PC-3 (cell line): Measurements from ENCODE around the gene DBT. TPM values are rescaled to one million over a fixed set of nuclear protein-coding genes. Genes with fewer than 3 reads are reported as not detected.

ENCODE experiments used
- ATAC-seq: fragments of 200-7000 bp; cut with Tn5 transposase; 2 replicates; pipeline ENCODE4 v1.9.1; 2020; ENCODE audit warnings: mild to moderate bottlenecking, moderate library complexity
- BruUV-seq: library from RNA; stranded (reverse); fragments of 400-500 nt; replicated peaks from 2 replicates; lab custom pipeline; 2021; lab: Mats Ljungman, UMichigan
- CTCF ChIA-PET: fragments of 300-600 bp; sonication (Branson Sonifier 250); formaldehyde crosslinking; loops from one replicate; lab custom pipeline; 2022; ENCODE audit warnings: antibody characterized with exemption; lab: Charles Lee
- POLR2A ChIA-PET: fragments of 300-600 bp; sonication (Branson Sonifier 250); formaldehyde crosslinking; loops from one replicate; lab custom pipeline; 2022; ENCODE audit warnings: antibody characterized with exemption; ENCODE audit not compliant: unreplicated experiment; lab: Charles Lee
- DNase-seq: peaks from one replicate; pipeline ENCODE4 v3.0.0-alpha.2; 2015
- H2AFZ ChIP-seq: fragments of 300-600 bp; sonication (generic); 2 replicates; pipeline ENCODE4 v1.6.0; 2016; ENCODE audit warnings: antibody characterized with exemption, low read length
- H3F3A ChIP-seq: fragments of 300-600 bp; sonication (generic); one replicate; pipeline ENCODE4 v1.6.0; 2017; ENCODE audit warnings: antibody characterized with exemption, low read length, control low read depth, mild to moderate bottlenecking; ENCODE audit not compliant: unreplicated experiment
- H3K27ac ChIP-seq: fragments of 300-600 bp; sonication (generic); 2 replicates; pipeline ENCODE4 v1.5.1; 2016; ENCODE audit warnings: mild to moderate bottlenecking, low read length
- H3K27me3 ChIP-seq: fragments of 300-600 bp; sonication (generic); 2 replicates; pipeline ENCODE4 v1.6.1; 2016; ENCODE audit warnings: low read length, mixed read lengths
- H3K36me3 ChIP-seq: fragments of 300-600 bp; sonication (generic); 2 replicates; pipeline ENCODE4 v1.6.1; 2016; ENCODE audit warnings: low read depth, mixed run types, low read length, mixed read lengths
- H3K4me1 ChIP-seq: fragments of 300-600 bp; sonication (generic); 2 replicates; pipeline ENCODE4 v1.5.1; 2016; ENCODE audit warnings: low read length; ENCODE audit not compliant: insufficient read depth
- H3K4me2 ChIP-seq: fragments of 300-600 bp; sonication (generic); 2 replicates; pipeline ENCODE4 v1.6.0; 2016; ENCODE audit warnings: low read length
- H3K4me3 ChIP-seq: fragments of 300-600 bp; sonication (generic); 2 replicates; pipeline ENCODE4 v1.5.1; 2016; ENCODE audit warnings: mild to moderate bottlenecking, low read length, mixed read lengths
- H3K79me2 ChIP-seq: fragments of 300-600 bp; sonication (generic); 2 replicates; pipeline ENCODE4 v1.6.1; 2017; ENCODE audit warnings: low read length, mixed read lengths
- H3K9ac ChIP-seq: fragments of 300-600 bp; sonication (generic); 2 replicates; pipeline ENCODE4 v1.6.0; 2016; ENCODE audit warnings: mild to moderate bottlenecking, low read length
- H3K9me2 ChIP-seq: fragments of 300-600 bp; sonication (generic); replicated peaks from 2 replicates; pipeline ENCODE4 v1.6.1; 2016; ENCODE audit warnings: mixed run types, low read length, mixed read lengths
- H3K9me3 ChIP-seq: fragments of 300-600 bp; sonication (generic); 2 replicates; pipeline ENCODE4 v1.6.1; 2016; ENCODE audit warnings: low read length, mixed read lengths
- H4K20me1 ChIP-seq: fragments of 300-600 bp; sonication (generic); 2 replicates; pipeline ENCODE4 v1.6.1; 2016; ENCODE audit warnings: low read length, mixed read lengths
- CTCF ChIP-seq: fragments of 300-600 bp; sonication (generic); conservative IDR thresholded peaks from 2 replicates; pipeline ENCODE4 v1.5.1; 2017; ENCODE audit warnings: antibody characterized with exemption, low read depth, mild to moderate bottlenecking, low read length
- EZH2 ChIP-seq: fragments of 300-600 bp; sonication (generic); IDR thresholded peaks from one replicate; pipeline ENCODE4 v1.6.1; 2017; ENCODE audit warnings: antibody characterized with exemption, mild to moderate bottlenecking, low read length; ENCODE audit not compliant: unreplicated experiment
- EZH2phosphoT487 ChIP-seq: fragments of 300-600 bp; sonication (generic); IDR thresholded peaks from 2 replicates; pipeline ENCODE4 v1.6.1; 2018; ENCODE audit warnings: mild to moderate bottlenecking, antibody characterized with exemption, low read length, borderline replicate concordance
- intact Hi-C: fragments of 100-400 bp; cut with micrococcal nuclease; formaldehyde crosslinking; loops from 2 replicates; pipeline ENCODE4 v1.9.0; 2023
- total RNA-seq: library from RNA; depleted of rRNA; stranded (reverse); fragments of >200 nt; gene quantifications from 2 replicates; pipeline ENCODE4 v1.2.3, GENCODE V29; 2014

DBT gene
- total RNA-seq, 1 experiment from 2014 or later, result 5.1 TPM

DNA sequence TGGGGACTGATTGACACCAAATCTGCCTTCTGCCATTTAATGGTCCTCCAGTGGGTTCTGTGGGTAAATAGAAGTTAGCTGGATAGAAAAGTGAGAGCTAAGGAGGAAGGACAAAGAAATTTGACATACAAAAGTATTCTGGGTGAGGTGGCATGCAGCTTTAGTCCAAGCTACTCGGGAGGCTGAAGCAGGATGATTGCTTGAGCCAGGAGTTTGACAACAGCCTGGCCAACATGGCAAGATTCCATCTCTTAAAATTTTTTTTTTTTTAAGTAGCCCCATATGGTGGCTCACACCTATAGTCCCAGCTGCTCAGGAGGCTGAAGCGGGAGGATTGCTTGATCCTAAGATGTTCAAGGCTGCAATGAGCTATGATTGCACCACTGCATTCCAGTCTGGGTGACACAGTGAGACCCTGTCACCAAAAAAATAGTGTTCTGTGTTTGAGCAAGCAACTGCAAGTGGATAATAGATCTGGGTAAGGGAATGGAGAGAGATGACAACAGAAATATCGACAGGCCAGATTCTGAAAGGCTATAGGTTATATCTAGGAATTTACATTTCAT, 29.8 kb upstream of the DBT start:
- POLR2A ChIA-PET, result no interaction called here
- peaks cover 59% of the 10 kb centered on the region for H3K36me3 ChIP-seq
- intact Hi-C loops, result no loop called here

DNA sequence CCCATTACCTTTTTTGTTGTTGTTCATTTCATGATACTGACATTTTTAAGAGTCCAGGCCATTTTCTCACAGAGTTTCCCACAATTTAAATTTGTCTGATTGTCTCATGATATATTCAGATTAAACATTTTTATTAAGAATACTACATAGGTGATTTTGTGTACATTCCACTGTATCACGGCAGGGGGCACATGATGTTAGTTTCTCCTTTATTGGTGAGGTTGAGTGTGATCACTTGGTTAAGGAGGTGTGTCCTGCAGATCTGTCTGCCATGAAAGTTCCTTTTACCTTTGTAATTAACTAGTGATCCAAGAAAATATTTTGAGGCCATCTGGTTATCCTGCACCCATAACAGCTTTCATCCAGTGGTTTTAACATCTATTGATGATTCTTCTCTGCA, 28.2 kb upstream of the DBT start:
- H3F3A ChIP-seq, result no peaks in the 10 kb centered on the region
- intact Hi-C loops, result no loop called here
- H3K4me3 ChIP-seq, result no peak overlapping the region
- peaks cover 71% of the 10 kb centered on the region for H3K36me3 ChIP-seq
- H4K20me1 ChIP-seq, result no peaks in the 10 kb centered on the region
- no peak overlapping the region for H3K9ac ChIP-seq
- no peak overlapping the region for H3K27ac ChIP-seq
- no peak for ATAC-seq
- H3K27me3 ChIP-seq, result no peaks in the 10 kb centered on the region
- POLR2A ChIA-PET, result no interaction called here
- no peaks in the 10 kb centered on the region for H3K79me2 ChIP-seq
- H3K9me3 ChIP-seq, result no peaks in the 10 kb centered on the region
- H2AFZ ChIP-seq, result no peak overlapping the region
- H3K9me2 ChIP-seq, result no peaks in the 10 kb centered on the region
- no TSS peak for BruUV-seq
- CTCF ChIA-PET, result no interaction called here
- DNase-seq, result no peak
- TF ChIP-seq EZH2phosphoT487 (no peak), EZH2 (no peak), CTCF (no peak)
- no peak overlapping the region for H3K4me2 ChIP-seq
- H3K4me1 ChIP-seq, result no peaks in the 10 kb centered on the region

More for the DNA sequence above, 29.8 kb upstream of the DBT start:
- TF ChIP-seq EZH2 (no peak), CTCF (no peak), EZH2phosphoT487 (no peak)
- no peak overlapping the region for H3K4me2 ChIP-seq
- no peaks in the 10 kb centered on the region for H3K4me1 ChIP-seq
- H3F3A ChIP-seq, result no peaks in the 10 kb centered on the region
- no peak overlapping the region for H2AFZ ChIP-seq
- H3K9me3 ChIP-seq, result no peaks in the 10 kb centered on the region
- no peaks in the 10 kb centered on the region for H3K79me2 ChIP-seq
- no TSS peak for BruUV-seq
- no peak overlapping the region for H3K4me3 ChIP-seq
- H4K20me1 ChIP-seq, result no peaks in the 10 kb centered on the region
- no peak overlapping the region for H3K27ac ChIP-seq
- CTCF ChIA-PET, result no interaction called here
- H3K9me2 ChIP-seq, result no peaks in the 10 kb centered on the region
- DNase-seq, result no peak
- ATAC-seq, result no peak
- H3K27me3 ChIP-seq, result no peaks in the 10 kb centered on the region
- no peak overlapping the region for H3K9ac ChIP-seq

DNA sequence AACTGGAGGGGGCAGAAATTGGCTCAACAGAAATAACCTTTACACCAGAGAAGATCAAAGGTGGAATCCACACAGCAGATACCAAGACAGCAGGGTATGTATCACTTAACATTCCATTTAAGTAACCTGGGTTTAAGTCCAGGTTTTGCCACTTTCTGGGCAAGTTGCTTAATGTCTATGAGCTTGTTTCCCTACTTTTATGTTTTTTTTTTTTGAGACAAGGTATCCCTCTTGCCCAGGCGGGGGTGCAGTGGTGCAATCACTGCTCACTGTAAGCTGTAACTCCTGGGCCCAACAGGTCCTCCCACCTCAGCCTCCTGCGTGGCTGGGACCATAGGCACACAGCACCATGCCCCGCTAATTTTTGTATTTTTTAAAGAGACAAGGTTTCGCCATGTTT, 18.6 kb upstream of the DBT start:
- ATAC-seq (no peak), DNase-seq (no peak)
- BruUV-seq, result no TSS peak
- peaks cover 10% of the 10 kb centered on the region for H3K4me1 ChIP-seq
- no peaks in the 10 kb centered on the region for H4K20me1 ChIP-seq
- intact Hi-C loops, result loop anchor here (5.0 to 10.0 kb wide), 2 partner anchors 84 to 187 kb away; partner anchors contain the start of gene CDC14A
- no peak overlapping the region for H2AFZ ChIP-seq
- ChIA-PET CTCF (no interaction called here), POLR2A (no interaction called here)
- no peak overlapping the region for H3K27ac ChIP-seq
- H3K9ac ChIP-seq, result no peak overlapping the region
- no peak overlapping the region for H3K4me2 ChIP-seq
- H3K36me3 ChIP-seq, result peaks cover 38% of the 10 kb centered on the region
- H3K27me3 ChIP-seq, result no peaks in the 10 kb centered on the region
- no peak overlapping the region for H3K4me3 ChIP-seq
- TF ChIP-seq EZH2phosphoT487 (no peak), CTCF (no peak), EZH2 (no peak)
- H3K9me2 ChIP-seq, result no peaks in the 10 kb centered on the region
- no peaks in the 10 kb centered on the region for H3F3A ChIP-seq
- peaks cover 30% of the 10 kb centered on the region for H3K79me2 ChIP-seq
- H3K9me3 ChIP-seq, result no peaks in the 10 kb centered on the region
